ENCODE results near the gene SNED1. TPM values are rescaled to one million over a fixed set of nuclear protein-coding genes. Genes with fewer than 3 reads are reported as not detected.
A peak's percentile ranks its signal among the peaks of the same experiment; 100 is the strongest.

Gene SNED1
- total RNA-seq, 4 donors from 2014 or later = 5.6 to 31.9 (median 13.2) TPM

DNA sequence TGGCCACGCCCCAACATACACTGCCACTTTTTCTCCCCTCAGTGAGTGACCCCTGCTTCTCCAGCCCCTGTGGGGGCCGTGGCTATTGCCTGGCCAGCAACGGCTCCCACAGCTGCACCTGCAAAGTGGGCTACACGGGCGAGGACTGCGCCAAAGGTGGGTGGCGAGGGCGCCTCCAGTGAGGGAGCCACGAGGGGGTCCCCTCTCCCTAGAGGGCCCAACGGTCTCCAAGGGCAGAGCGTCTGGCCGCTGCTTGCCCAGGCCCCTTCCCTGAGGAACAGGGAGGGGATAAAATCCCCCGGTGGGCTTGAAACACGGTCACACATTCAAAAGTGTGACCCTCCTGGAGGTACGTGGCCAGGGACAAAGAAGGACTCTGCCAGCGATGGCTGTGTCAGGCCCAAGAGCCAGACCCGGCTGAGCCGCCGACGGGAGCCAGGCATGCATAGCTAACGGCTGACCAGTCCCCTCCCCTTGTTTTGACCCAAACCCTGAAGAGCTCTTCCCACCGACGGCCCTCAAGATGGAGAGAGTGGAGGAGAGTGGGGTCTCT, 66.5 kb downstream of the SNED1 start:
- H3K9me3 ChIP-seq = no peaks in the 10 kb centered on the region
- no peaks in the 10 kb centered on the region for H3K27me3 ChIP-seq
- no peak overlapping the region for H3K4me3 ChIP-seq
- 97% methylated on average over 6 of the region's 23 CpGs for WGBS
- DNase-seq (ENCODE audit: low spot score in 2 of 2) = peak in 1 of 2 donors; percentile 71
- peaks cover 50% of the 10 kb centered on the region for H3K36me3 ChIP-seq
- peaks cover 38% of the 10 kb centered on the region for H3K4me1 ChIP-seq
- no peak overlapping the region for H3K27ac ChIP-seq
- no peak for TF ChIP-seq POLR2A (IDR thresholded peaks at IDR 0.05)
- no peak for TF ChIP-seq CTCF (IDR thresholded peaks at IDR 0.05)
- no peak for TF ChIP-seq POLR2AphosphoS5 (IDR thresholded peaks at IDR 0.05)
- no peak for TF ChIP-seq EP300 (IDR thresholded peaks at IDR 0.05)

DNA sequence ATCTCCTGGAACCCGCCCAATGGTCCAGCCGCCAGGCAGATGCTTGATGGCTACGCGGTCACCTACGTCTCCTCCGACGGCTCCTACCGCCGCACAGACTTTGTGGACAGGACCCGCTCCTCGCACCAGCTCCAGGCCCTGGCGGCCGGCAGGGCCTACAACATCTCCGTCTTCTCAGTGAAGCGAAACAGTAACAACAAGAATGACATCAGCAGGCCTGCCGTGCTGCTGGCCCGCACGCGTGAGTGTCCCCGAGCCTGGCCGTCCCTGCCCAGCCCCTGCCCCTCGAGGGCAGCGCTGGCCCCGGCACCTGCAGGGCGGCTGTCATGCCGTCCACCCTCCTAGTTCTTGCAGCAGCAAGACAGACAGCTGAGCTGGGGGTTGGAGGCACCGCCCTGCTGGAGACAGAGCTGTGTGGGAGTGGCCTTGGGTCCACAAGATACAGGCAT, 67.0 kb downstream of the SNED1 start:
- Histone ChIP-seq H3K9me3 (no peaks in the 10 kb centered on the region), H3K27ac (no peak overlapping the region), H3K36me3 (peaks cover 55% of the 10 kb centered on the region), H3K27me3 (no peaks in the 10 kb centered on the region), H3K4me3 (no peak overlapping the region), H3K4me1 (peaks cover 38% of the 10 kb centered on the region)
- DNase-seq (ENCODE audit: low spot score in 2 of 2) = no peak
- TF ChIP-seq EP300 (IDR thresholded peaks at IDR 0.05) (no peak), POLR2AphosphoS5 (IDR thresholded peaks at IDR 0.05) (no peak), CTCF (IDR thresholded peaks at IDR 0.05) (no peak), POLR2A (IDR thresholded peaks at IDR 0.05) (no peak)
- 93% methylated on average over 3 of the region's 27 CpGs for WGBS

DNA sequence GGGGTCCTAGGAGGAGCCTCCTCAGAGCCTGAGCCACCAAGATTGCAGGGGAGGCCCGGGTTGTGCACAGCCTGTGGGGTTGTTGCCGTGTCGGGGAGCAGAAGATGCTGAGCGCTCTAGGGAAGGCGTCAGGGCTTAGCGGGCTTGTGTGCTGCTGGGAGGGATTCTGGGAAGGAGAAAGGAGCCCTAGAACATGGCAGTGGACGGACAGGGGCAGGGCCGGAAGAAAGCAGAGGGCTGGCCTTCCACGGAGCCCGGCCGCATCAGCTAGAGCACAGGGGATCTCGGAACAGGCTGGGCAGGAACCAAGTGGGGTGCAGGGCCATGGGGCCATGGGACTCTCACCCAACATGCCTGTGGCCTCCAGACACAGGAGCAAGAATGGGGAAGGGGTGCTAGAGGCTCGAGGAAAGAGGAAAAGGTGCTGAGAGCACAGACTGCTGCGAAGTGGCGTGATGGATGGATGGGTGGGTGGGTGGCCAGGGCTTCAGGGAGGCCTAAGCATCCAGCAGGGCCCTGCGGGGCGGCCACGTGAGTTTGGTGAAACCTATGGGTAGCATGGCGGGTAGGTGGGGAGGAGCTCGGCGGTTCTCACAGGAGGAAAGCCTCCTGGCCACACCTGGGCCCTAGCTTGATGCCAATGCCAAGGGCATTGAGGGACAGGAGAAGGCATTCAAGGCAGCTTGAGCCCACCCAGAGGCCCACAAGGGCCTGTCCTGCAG, 67.9 kb downstream of the SNED1 start:
- H3K4me1 ChIP-seq = peaks cover 34% of the 10 kb centered on the region
- 93% methylated on average over 21 of the region's 21 CpGs for WGBS
- no peaks in the 10 kb centered on the region for H3K9me3 ChIP-seq
- H3K36me3 ChIP-seq = peaks cover 65% of the 10 kb centered on the region
- no peak overlapping the region for H3K27ac ChIP-seq
- no peak for TF ChIP-seq CTCF (IDR thresholded peaks at IDR 0.05)
- TF ChIP-seq POLR2A (IDR thresholded peaks at IDR 0.05) = no peak
- no peak for TF ChIP-seq EP300 (IDR thresholded peaks at IDR 0.05)
- TF ChIP-seq POLR2AphosphoS5 (IDR thresholded peaks at IDR 0.05) = no peak
- DNase-seq (ENCODE audit: low spot score in 2 of 2) = no peak
- H3K4me3 ChIP-seq = no peak overlapping the region
- no peaks in the 10 kb centered on the region for H3K27me3 ChIP-seq

GRCh38 chr2:241066893-241067341, 68.5 kb downstream of the SNED1 start:
- WGBS = 84% methylated on average over 11 of the region's 15 CpGs
- Histone ChIP-seq H3K27me3 (no peaks in the 10 kb centered on the region), H3K36me3 (peaks cover 71% of the 10 kb centered on the region), H3K9me3 (no peaks in the 10 kb centered on the region), H3K4me3 (no peak overlapping the region), H3K4me1 (peaks cover 28% of the 10 kb centered on the region), H3K27ac (no peak overlapping the region)
- TF ChIP-seq EP300 (IDR thresholded peaks at IDR 0.05) (no peak), POLR2A (IDR thresholded peaks at IDR 0.05) (no peak), CTCF (IDR thresholded peaks at IDR 0.05) (no peak), POLR2AphosphoS5 (IDR thresholded peaks at IDR 0.05) (no peak)
- peak in 1 of 2 donors; percentile 76 for DNase-seq (ENCODE audit: low spot score in 2 of 2)

DNA sequence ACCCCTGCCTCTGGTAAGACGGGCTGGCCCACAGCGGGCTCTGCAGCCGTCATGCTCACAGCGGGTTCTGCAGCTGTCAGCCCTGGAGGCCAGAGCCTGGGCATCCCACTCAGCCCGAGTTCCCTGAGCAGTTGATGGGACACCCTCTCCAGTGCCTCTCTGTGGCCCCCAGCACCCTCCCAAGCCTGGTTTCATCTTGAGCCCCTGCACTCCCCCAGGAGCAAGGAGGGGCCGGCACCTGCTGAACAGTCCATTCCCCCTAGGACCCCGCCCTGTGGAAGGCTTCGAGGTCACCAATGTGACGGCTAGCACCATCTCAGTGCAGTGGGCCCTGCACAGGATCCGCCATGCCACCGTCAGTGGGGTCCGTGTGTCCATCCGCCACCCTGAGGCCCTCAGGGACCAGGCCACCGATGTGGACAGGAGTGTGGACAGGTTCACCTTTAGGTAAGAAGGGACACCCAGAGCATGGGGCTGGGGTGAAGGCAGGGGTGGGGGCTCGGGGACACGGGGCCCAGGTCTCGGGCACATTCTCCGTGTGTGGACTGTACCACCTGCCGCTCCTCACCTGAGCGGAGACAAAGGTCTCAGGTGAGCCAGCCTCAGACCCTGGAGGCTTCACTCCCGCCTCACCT, 69.2 kb downstream of the SNED1 start:
- H3K4me3 ChIP-seq = no peak overlapping the region
- WGBS = 86% methylated on average over 10 of the region's 21 CpGs
- H3K27ac ChIP-seq = no peak overlapping the region
- peak in 1 of 2 donors; percentile 74 for DNase-seq (ENCODE audit: low spot score in 2 of 2)
- no peaks in the 10 kb centered on the region for H3K9me3 ChIP-seq
- H3K27me3 ChIP-seq = no peaks in the 10 kb centered on the region
- H3K36me3 ChIP-seq = peaks cover 78% of the 10 kb centered on the region
- H3K4me1 ChIP-seq = peaks cover 21% of the 10 kb centered on the region
- TF ChIP-seq POLR2A (IDR thresholded peaks at IDR 0.05) (no peak), POLR2AphosphoS5 (IDR thresholded peaks at IDR 0.05) (no peak), CTCF (IDR thresholded peaks at IDR 0.05) (no peak), EP300 (IDR thresholded peaks at IDR 0.05) (no peak)

Data from suprapubic skin (tissue), 4 donors.